Measurements from ENCODE around the gene SLC35G6. TPM values are rescaled to one million over a fixed set of nuclear protein-coding genes. Genes with fewer than 3 reads are reported as not detected.

The SLC35G6 gene
- total and polyA plus RNA-seq, 12 donors, result 0.24 TPM; not detected in 11

DNA sequence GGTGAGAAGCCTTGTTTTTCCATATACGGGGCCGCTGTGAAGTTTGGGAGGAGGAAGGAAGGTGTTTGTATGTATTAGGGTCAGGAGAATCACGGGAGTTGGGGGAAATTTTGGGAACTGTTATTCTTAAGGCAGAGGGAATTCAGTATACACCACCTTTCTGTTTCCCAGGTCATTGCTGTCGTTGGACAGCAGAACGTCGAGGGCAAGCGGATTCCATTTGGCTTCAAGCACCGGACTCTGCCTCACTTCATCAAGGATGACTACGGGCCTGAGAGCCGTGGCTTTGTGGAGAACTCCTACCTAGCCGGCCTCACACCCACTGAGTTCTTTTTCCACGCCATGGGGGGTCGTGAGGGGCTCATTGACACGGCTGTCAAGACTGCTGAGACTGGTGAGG lies 20.5 kb downstream of the SLC35G6 start:
- DNase-seq, result no peak
- intact Hi-C loops (cut with DNase I), result no loop called here
- H3K27me3 ChIP-seq, result no peaks in the 10 kb centered on the region
- WGBS, 4 donors, result 77 to 82% (median 81%) methylated on average over 10 to 14 of the region's 14 CpGs
- no peaks in the 10 kb centered on the region for H3K9me3 ChIP-seq (replicated peaks in 1 of 3)
- no peak overlapping the region for H3K4me3 ChIP-seq
- no peak overlapping the region for H3K27ac ChIP-seq
- TF ChIP-seq, protein P1, sequence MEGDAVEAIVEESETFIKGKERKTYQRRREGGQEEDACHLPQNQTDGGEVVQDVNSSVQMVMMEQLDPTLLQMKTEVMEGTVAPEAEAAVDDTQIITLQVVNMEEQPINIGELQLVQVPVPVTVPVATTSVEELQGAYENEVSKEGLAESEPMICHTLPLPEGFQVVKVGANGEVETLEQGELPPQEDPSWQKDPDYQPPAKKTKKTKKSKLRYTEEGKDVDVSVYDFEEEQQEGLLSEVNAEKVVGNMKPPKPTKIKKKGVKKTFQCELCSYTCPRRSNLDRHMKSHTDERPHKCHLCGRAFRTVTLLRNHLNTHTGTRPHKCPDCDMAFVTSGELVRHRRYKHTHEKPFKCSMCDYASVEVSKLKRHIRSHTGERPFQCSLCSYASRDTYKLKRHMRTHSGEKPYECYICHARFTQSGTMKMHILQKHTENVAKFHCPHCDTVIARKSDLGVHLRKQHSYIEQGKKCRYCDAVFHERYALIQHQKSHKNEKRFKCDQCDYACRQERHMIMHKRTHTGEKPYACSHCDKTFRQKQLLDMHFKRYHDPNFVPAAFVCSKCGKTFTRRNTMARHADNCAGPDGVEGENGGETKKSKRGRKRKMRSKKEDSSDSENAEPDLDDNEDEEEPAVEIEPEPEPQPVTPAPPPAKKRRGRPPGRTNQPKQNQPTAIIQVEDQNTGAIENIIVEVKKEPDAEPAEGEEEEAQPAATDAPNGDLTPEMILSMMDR (IDR thresholded peaks at IDR 0.05), result no peak
- no peak for TF ChIP-seq POLR2A (IDR thresholded peaks at IDR 0.05)
- peaks cover 0 to 100% of the 10 kb centered on the region in 2 donors for H3K36me3 ChIP-seq (replicated peaks in 1 of 2)
- H3K4me1 ChIP-seq (replicated peaks in 1 of 2), result no peaks in the 10 kb centered on the region

DNA sequence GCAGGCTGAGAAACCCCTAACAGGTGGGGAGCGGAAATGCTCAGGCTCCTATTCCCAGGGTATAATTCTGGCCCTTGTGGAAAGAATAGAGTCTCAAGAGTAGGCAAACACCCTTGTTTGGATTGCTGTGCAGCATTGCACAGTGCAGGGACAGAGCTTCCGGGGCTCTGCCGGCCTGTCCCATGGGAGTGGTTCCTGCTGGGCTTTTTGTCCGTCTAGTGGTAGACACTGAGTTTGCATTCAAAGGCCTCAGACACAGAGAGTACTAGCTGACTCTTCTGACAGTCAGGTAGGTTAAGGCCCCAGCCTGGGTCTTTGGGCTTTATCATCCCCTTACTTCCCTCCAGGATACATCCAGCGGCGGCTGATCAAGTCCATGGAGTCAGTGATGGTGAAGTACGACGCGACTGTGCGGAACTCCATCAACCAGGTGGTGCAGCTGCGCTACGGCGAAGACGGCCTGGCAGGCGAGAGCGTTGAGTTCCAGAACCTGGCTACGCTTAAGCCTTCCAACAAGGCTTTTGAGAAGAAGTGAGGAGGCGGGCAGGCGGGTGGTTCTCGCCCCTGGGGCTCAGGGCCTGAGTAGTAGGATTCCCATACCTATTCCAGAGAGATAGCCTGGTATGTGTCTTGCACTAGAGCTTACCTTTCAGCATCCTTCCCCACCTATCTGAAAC lies 21.1 kb downstream of the SLC35G6 start:
- Histone ChIP-seq H3K36me3 (replicated peaks in 1 of 2) (peaks cover 0 to 99% of the 10 kb centered on the region in 2 donors), H3K27ac (no peak overlapping the region), H3K4me1 (replicated peaks in 1 of 2) (no peaks in the 10 kb centered on the region), H3K4me3 (no peak overlapping the region), H3K27me3 (no peaks in the 10 kb centered on the region), H3K9me3 (replicated peaks in 1 of 3) (no peaks in the 10 kb centered on the region)
- DNase-seq, result no peak
- TF ChIP-seq POLR2A (IDR thresholded peaks at IDR 0.05), result no peak
- TF ChIP-seq, protein P1 (IDR thresholded peaks at IDR 0.05), result no peak
- intact Hi-C loops (cut with DNase I), result no loop called here
- WGBS, 4 donors, result 81 to 93% (median 91%) methylated on average over 6 to 20 of the region's 20 CpGs

DNA sequence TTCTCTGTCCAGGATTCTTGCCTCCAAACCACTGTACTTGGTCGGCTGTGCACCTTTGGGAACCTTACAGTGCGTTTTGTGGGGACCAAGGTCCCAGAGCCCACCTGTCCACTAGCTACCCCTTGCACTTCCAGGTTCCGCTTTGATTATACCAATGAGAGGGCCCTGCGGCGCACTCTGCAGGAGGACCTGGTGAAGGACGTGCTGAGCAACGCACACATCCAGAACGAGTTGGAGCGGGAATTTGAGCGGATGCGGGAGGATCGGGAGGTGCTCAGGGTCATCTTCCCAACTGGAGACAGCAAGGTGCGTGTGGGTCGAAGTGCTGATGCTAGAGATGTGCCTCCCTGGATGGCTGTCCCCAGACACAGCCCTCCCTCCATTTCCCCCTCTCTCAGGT lies 21.7 kb downstream of the SLC35G6 start:
- intact Hi-C loops (cut with DNase I), result no loop called here
- H3K36me3 ChIP-seq (replicated peaks in 1 of 2), result peaks cover 0 to 99% of the 10 kb centered on the region in 2 donors
- TF ChIP-seq, protein P1 (IDR thresholded peaks at IDR 0.05), result peak in 2 of 6 experiments; percentile 10
- no peak for TF ChIP-seq POLR2A (IDR thresholded peaks at IDR 0.05)

DNA sequence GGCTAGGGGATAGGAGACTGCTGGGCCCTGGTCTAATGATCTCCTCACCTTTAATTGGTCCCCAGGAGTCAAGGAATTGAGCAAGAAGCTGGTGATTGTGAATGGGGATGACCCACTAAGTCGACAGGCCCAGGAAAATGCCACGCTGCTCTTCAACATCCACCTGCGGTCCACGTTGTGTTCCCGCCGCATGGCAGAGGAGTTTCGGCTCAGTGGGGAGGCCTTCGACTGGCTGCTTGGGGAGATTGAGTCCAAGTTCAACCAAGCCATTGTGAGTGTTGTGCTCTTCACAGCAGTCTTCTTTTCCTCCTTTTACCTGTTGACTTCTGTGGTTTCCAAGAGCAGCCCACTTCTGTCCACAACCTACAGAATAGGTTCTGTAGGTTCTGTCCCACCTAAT lies 22.3 kb downstream of the SLC35G6 start:
- H3K9me3 ChIP-seq (replicated peaks in 1 of 3), result no peaks in the 10 kb centered on the region
- H3K4me1 ChIP-seq (replicated peaks in 1 of 2), result no peaks in the 10 kb centered on the region
- H3K4me3 ChIP-seq, result no peak overlapping the region
- intact Hi-C loops (cut with DNase I), result no loop called here
- no peak overlapping the region for H3K27ac ChIP-seq
- DNase-seq, result no peak
- peaks cover 0 to 99% of the 10 kb centered on the region in 2 donors for H3K36me3 ChIP-seq (replicated peaks in 1 of 2)
- H3K27me3 ChIP-seq, result no peaks in the 10 kb centered on the region
- WGBS, 4 donors, result 89 to 97% (median 93%) methylated on average over 8 of the region's 8 CpGs
- TF ChIP-seq, protein P1 (IDR thresholded peaks at IDR 0.05), result no peak
- TF ChIP-seq POLR2A (IDR thresholded peaks at IDR 0.05), result no peak

More for the DNA sequence above, 21.7 kb downstream of the SLC35G6 start:
- Histone ChIP-seq H3K4me3 (no peak overlapping the region), H3K27ac (no peak overlapping the region), H3K27me3 (no peaks in the 10 kb centered on the region), H3K9me3 (replicated peaks in 1 of 3) (no peaks in the 10 kb centered on the region), H3K4me1 (replicated peaks in 1 of 2) (no peaks in the 10 kb centered on the region)
- DNase-seq, result no peak
- WGBS, 4 donors, result 72 to 90% (median 80%) methylated on average over 13 to 14 of the region's 14 CpGs
